PC-9 (cell line): ENCODE data around the gene TRPT1. TPM values are rescaled to one million over a fixed set of nuclear protein-coding genes. Genes with fewer than 3 reads are reported as not detected.

Experiments
- BruUV-seq: library from RNA; stranded (reverse); fragments of 400-500 nt; replicated peaks from 2 replicates; lab custom pipeline; 2021; lab: Mats Ljungman, UMichigan
- CTCF ChIA-PET: fragments of 300-600 bp; sonication (Branson Sonifier 250); formaldehyde crosslinking; loops from one replicate; lab custom pipeline; 2022; ENCODE audit warnings: antibody characterized with exemption; lab: Charles Lee
- POLR2A ChIA-PET: fragments of 300-600 bp; sonication (Branson Sonifier 250); formaldehyde crosslinking; loops from one replicate; lab custom pipeline; 2022; ENCODE audit warnings: antibody characterized with exemption; ENCODE audit not compliant: unreplicated experiment; lab: Charles Lee
- DNase-seq, 2 experiments: peaks; one replicate each; pipeline versions ENCODE4 v3.0.0 to v3.0.0-alpha.2; 2015 to 2022; ENCODE audit warnings: mixed read lengths in 1 of 2
- H2AFZ ChIP-seq: fragments of 200-600 bp; sonication (generic); 2 replicates; pipeline ENCODE4 v1.8.1; 2017; ENCODE audit warnings: antibody characterized with exemption
- H3F3A ChIP-seq: fragments of 200-600 bp; sonication (generic); 2 replicates; pipeline ENCODE4 v1.8.1; 2017; ENCODE audit warnings: antibody characterized with exemption, mild to moderate bottlenecking, low read depth; ENCODE audit not compliant: insufficient read depth
- H3K27ac ChIP-seq: fragments of 200-600 bp; sonication (generic); 2 replicates; pipeline ENCODE4 v1.6.1; 2016; ENCODE audit warnings: mixed run types
- H3K27me3 ChIP-seq: fragments of 200-600 bp; sonication (generic); 2 replicates; pipeline ENCODE4 v1.6.1; 2016; ENCODE audit warnings: low read depth, mixed run types; ENCODE audit not compliant: insufficient read depth
- H3K36me3 ChIP-seq: fragments of 200-600 bp; sonication (generic); 2 replicates; pipeline ENCODE4 v1.6.1; 2016; ENCODE audit warnings: low read depth, mixed run types
- H3K4me1 ChIP-seq: fragments of 200-600 bp; sonication (generic); replicated peaks from 2 replicates; pipeline ENCODE4 v1.6.1; 2016; ENCODE audit warnings: mixed run types; ENCODE audit not compliant: insufficient read depth
- H3K4me2 ChIP-seq: fragments of 200-600 bp; sonication (generic); 2 replicates; pipeline ENCODE4 v1.6.1; 2017; ENCODE audit warnings: mixed run types
- H3K4me3 ChIP-seq: fragments of 200-600 bp; sonication (generic); 2 replicates; pipeline ENCODE4 v1.6.1; 2016; ENCODE audit warnings: mixed run types
- H3K79me2 ChIP-seq: fragments of 200-600 bp; sonication (generic); 2 replicates; pipeline ENCODE4 v1.6.1; 2017; ENCODE audit warnings: low read depth, mixed run types
- H3K9me2 ChIP-seq: fragments of 200-600 bp; sonication (generic); 2 replicates; pipeline ENCODE4 v1.8.1; 2017; ENCODE audit warnings: mild to moderate bottlenecking; ENCODE audit not compliant: insufficient read depth
- H3K9me3 ChIP-seq: fragments of 200-600 bp; sonication (generic); 2 replicates; pipeline ENCODE4 v1.8.1; 2016; ENCODE audit warnings: low read depth; ENCODE audit not compliant: insufficient read depth
- H4K20me1 ChIP-seq: fragments of 200-600 bp; sonication (generic); 2 replicates; pipeline ENCODE4 v1.8.1; 2017; ENCODE audit not compliant: insufficient read depth
- EZH2 ChIP-seq: fragments of 200-600 bp; sonication (generic); IDR thresholded peaks from 2 replicates; pipeline ENCODE4 v1.8.0; 2017; ENCODE audit warnings: antibody characterized with exemption, low read depth
- intact Hi-C: fragments of 100-400 bp; cut with micrococcal nuclease; formaldehyde crosslinking; loops from one replicate; pipeline ENCODE4 v1.10.0; 2022; ENCODE audit not compliant: unreplicated experiment
- total RNA-seq: library from RNA; stranded (reverse); gene quantifications from 2 replicates; pipeline ENCODE4 v1.2.3, GENCODE V29; 2021
- TF ChIP-seq, protein P1 (sequence below): fragments of 200-600 bp; sonication (generic); conservative IDR thresholded peaks from 2 replicates; pipeline ENCODE4 v1.6.1; 2017; ENCODE audit warnings: mixed run types, antibody characterized with exemption, mild to moderate bottlenecking, moderate library complexity

The TRPT1 gene
- total RNA-seq, 1 experiment from 2014 or later, result 55.2 TPM

GRCh38 chr11:64209563-64209843, 16.5 kb downstream of the TRPT1 start:
- Histone ChIP-seq H3K79me2 (no peaks in the 10 kb centered on the region), H3K4me2 (no peak overlapping the region), H2AFZ (no peak overlapping the region), H3K9me2 (no peaks in the 10 kb centered on the region), H3K4me1 (no peaks in the 10 kb centered on the region), H3F3A (peaks cover 42% of the 10 kb centered on the region), H3K4me3 (no peak overlapping the region), H3K27me3 (no peaks in the 10 kb centered on the region), H4K20me1 (peaks cover 6% of the 10 kb centered on the region; the same call in 1 of the 2 replicates), H3K27ac (no peak overlapping the region), H3K9me3 (no peaks in the 10 kb centered on the region), H3K36me3 (no peaks in the 10 kb centered on the region)
- no peak for DNase-seq
- CTCF ChIA-PET, result no interaction called here
- intact Hi-C loops, result no loop called here
- no TSS peak for BruUV-seq
- TF ChIP-seq, protein P1, sequence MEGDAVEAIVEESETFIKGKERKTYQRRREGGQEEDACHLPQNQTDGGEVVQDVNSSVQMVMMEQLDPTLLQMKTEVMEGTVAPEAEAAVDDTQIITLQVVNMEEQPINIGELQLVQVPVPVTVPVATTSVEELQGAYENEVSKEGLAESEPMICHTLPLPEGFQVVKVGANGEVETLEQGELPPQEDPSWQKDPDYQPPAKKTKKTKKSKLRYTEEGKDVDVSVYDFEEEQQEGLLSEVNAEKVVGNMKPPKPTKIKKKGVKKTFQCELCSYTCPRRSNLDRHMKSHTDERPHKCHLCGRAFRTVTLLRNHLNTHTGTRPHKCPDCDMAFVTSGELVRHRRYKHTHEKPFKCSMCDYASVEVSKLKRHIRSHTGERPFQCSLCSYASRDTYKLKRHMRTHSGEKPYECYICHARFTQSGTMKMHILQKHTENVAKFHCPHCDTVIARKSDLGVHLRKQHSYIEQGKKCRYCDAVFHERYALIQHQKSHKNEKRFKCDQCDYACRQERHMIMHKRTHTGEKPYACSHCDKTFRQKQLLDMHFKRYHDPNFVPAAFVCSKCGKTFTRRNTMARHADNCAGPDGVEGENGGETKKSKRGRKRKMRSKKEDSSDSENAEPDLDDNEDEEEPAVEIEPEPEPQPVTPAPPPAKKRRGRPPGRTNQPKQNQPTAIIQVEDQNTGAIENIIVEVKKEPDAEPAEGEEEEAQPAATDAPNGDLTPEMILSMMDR, result no peak
- TF ChIP-seq EZH2, result no peak
- POLR2A ChIA-PET, result no interaction called here

- CTCF ChIA-PET, result no interaction called here
- POLR2A ChIA-PET, result no interaction called here
- no peak for TF ChIP-seq EZH2
- TF ChIP-seq, protein P1, result no peak
Measured at GRCh38 chr11:64208796-64209562, 17.0 kb downstream of the TRPT1 start.

DNA sequence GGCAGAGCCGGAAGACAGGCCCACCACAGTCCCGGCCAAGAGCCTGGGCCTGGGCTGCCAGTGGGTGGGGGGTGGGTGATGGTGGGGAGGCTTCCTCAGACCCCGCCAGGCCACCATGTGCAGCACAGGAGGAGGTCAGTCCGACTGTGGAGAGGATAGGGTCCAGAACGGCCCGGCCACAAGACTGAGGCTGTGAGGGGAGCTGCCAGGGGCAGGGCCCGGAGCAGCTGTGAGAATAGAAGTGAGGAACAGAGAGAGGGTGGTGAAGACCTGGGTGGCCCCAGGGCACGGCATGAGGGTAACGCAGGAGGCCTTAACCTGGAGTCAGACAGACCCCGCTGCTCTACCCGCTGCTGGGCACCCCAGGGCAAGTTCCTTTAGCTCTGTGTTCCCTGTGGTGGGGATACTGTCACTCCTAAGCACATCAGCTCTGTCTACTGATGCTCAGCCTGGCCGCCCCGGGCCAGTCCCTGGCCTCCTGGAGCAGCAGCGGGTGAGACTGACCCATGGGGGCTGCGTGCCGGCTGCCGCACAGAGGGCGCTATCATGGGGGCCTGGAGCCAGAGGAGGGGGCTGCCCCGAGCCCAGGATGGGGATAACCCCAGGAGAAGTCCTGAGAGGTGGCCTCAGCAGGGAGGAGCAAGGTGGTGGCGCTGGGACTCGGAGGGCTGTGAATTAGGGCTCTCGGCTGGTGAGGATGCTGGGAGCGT, 17.7 kb downstream of the TRPT1 start:
- TF ChIP-seq EZH2, result no peak
- TF ChIP-seq, protein P1, result no peak
- H3K4me2 ChIP-seq, result no peak overlapping the region
- H3K4me1 ChIP-seq, result 0 out of 2 replicates have a peak, but pooled peaks cover 4% of the 10 kb centered on the region
- H2AFZ ChIP-seq, result no peak overlapping the region
- peaks cover 18% of the 10 kb centered on the region for H4K20me1 ChIP-seq
- DNase-seq, result no peak
- no peak overlapping the region for H3K27ac ChIP-seq
- no peak overlapping the region for H3K4me3 ChIP-seq
- BruUV-seq, result no TSS peak
- ChIA-PET CTCF (interaction anchor here (0.6 kb wide), 1 partner anchor 147 kb away, joined by 3 read pairs; no protein-coding TSS in a partner anchor), POLR2A (no interaction called here)
- H3K36me3 ChIP-seq, result no peaks in the 10 kb centered on the region
- H3K9me3 ChIP-seq, result no peaks in the 10 kb centered on the region
- intact Hi-C loops, result no loop called here
- H3K79me2 ChIP-seq, result no peaks in the 10 kb centered on the region
- no peaks in the 10 kb centered on the region for H3K9me2 ChIP-seq
- H3F3A ChIP-seq, result peaks cover 48% of the 10 kb centered on the region
- no peaks in the 10 kb centered on the region for H3K27me3 ChIP-seq

More at GRCh38 chr11:64208796-64209562, 17.0 kb downstream of the TRPT1 start:
- Histone ChIP-seq H3F3A (peaks cover 46% of the 10 kb centered on the region), H3K4me2 (no peak overlapping the region), H3K4me3 (no peak overlapping the region), H3K27ac (no peak overlapping the region), H4K20me1 (peaks cover 11% of the 10 kb centered on the region), H3K79me2 (no peaks in the 10 kb centered on the region), H3K36me3 (no peaks in the 10 kb centered on the region), H3K4me1 (0 out of 2 replicates have a peak, but pooled peaks cover 4% of the 10 kb centered on the region), H2AFZ (no peak overlapping the region), H3K9me3 (no peaks in the 10 kb centered on the region), H3K27me3 (no peaks in the 10 kb centered on the region), H3K9me2 (no peaks in the 10 kb centered on the region)
- intact Hi-C loops, result no loop called here
- DNase-seq, result no peak
- BruUV-seq, result no TSS peak
